GM23338 (cell line): Measurements from ENCODE around the gene DIABLO. TPM values are rescaled to one million over a fixed set of nuclear protein-coding genes. Genes with fewer than 3 reads are reported as not detected.

Experiments
- ATAC-seq: fragments of 200-7000 bp; cut with Tn5 transposase; 3 replicates; pipeline ENCODE4 v1.9.1; 2020
- DNase-seq: peaks from one replicate; pipeline ENCODE4 v3.0.0-alpha.2; 2015; ENCODE audit warnings: low spot score
- H2AFZ ChIP-seq: fragments of 200-600 bp; sonication (generic); 2 replicates; pipeline ENCODE4 v1.8.0; 2016; ENCODE audit warnings: antibody characterized with exemption, mild to moderate bottlenecking, moderate library complexity
- H3F3A ChIP-seq: fragments of 200-600 bp; sonication (generic); replicated peaks from 2 replicates; pipeline ENCODE4 v1.8.0; 2017; ENCODE audit warnings: antibody characterized with exemption, mixed run types, low read depth
- H3K27ac ChIP-seq: fragments of 200-600 bp; sonication (generic); 2 replicates; pipeline ENCODE4 v1.6.1; 2016; ENCODE audit warnings: low read depth
- H3K27me3 ChIP-seq: fragments of 200-600 bp; sonication (generic); 2 replicates; pipeline ENCODE4 v1.8.0; 2016; ENCODE audit warnings: mild to moderate bottlenecking, mixed run types, moderate library complexity; ENCODE audit not compliant: insufficient read depth
- H3K36me3 ChIP-seq: fragments of 200-600 bp; sonication (generic); 2 replicates; pipeline ENCODE4 v1.8.0; 2016; ENCODE audit warnings: mild to moderate bottlenecking; ENCODE audit not compliant: insufficient read depth
- H3K4me1 ChIP-seq: fragments of 200-600 bp; sonication (generic); 2 replicates; pipeline ENCODE4 v1.8.0; 2016; ENCODE audit warnings: mild to moderate bottlenecking, moderate library complexity; ENCODE audit not compliant: insufficient read depth
- H3K4me2 ChIP-seq: fragments of 200-600 bp; sonication (generic); 2 replicates; pipeline ENCODE4 v1.7.1; 2017; ENCODE audit warnings: mixed run types
- H3K4me3 ChIP-seq: fragments of 200-600 bp; sonication (generic); 2 replicates; pipeline ENCODE4 v1.6.1; 2016; ENCODE audit warnings: mixed run types
- H3K79me2 ChIP-seq: fragments of 200-600 bp; sonication (generic); replicated peaks from 2 replicates; pipeline ENCODE4 v1.8.0; 2017; ENCODE audit warnings: mild to moderate bottlenecking; ENCODE audit not compliant: insufficient read depth
- H3K9me2 ChIP-seq: fragments of 200-600 bp; sonication (generic); 2 replicates; pipeline ENCODE4 v1.8.0; 2017; ENCODE audit not compliant: insufficient read depth
- H4K20me1 ChIP-seq: fragments of 200-600 bp; sonication (generic); replicated peaks from 2 replicates; pipeline ENCODE4 v1.8.0; 2017; ENCODE audit warnings: mild to moderate bottlenecking; ENCODE audit not compliant: insufficient read depth
- H3K27ac Mint-ChIP-seq: 2 replicates; pipeline ENCODE4 v1.8.0; 2020; ENCODE audit warnings: inconsistent platforms, mild to moderate bottlenecking, moderate library complexity, mixed read lengths
- H3K27me3 Mint-ChIP-seq: 3 replicates; pipeline ENCODE4 v1.8.0; 2022; ENCODE audit warnings: low read depth, mild to moderate bottlenecking, moderate library complexity, mixed read lengths, inconsistent platforms; ENCODE audit not compliant: insufficient read depth, poor library complexity
- H3K36me3 Mint-ChIP-seq: 3 replicates; pipeline ENCODE4 v1.8.0; 2021; ENCODE audit warnings: low read depth, mild to moderate bottlenecking, inconsistent platforms, moderate library complexity, mixed read lengths
- H3K4me1 Mint-ChIP-seq: 3 replicates; pipeline ENCODE4 v1.8.0; 2020; ENCODE audit warnings: mild to moderate bottlenecking, inconsistent platforms, mixed read lengths
- H3K4me3 Mint-ChIP-seq: 3 replicates; pipeline ENCODE4 v1.8.0; 2021; ENCODE audit warnings: moderate library complexity, mild to moderate bottlenecking, inconsistent platforms, mixed read lengths
- H3K9me3 Mint-ChIP-seq: 3 replicates; pipeline ENCODE4 v1.8.0; 2020; ENCODE audit warnings: moderate library complexity, mild to moderate bottlenecking, inconsistent platforms, mixed read lengths
- CREB1 ChIP-seq: fragments of 250-450 bp; sonication (Bioruptor Pico); IDR thresholded peaks from 2 replicates; pipeline ENCODE4 v1.5.0; 2020; ENCODE audit warnings: low read depth, mild to moderate bottlenecking, moderate library complexity
- CTCF ChIP-seq, 2 experiments: fragments of 200-600 bp in 1 of 2; sonication (generic) in 1 of 2; conservative IDR thresholded peaks; 2 replicates each; pipeline versions ENCODE4 v1.5.1 to v1.6.1; 2016 to 2017; ENCODE audit warnings: antibody characterized with exemption in 2 of 2, low read depth in 2 of 2, mild to moderate bottlenecking in 2 of 2, moderate library complexity in 1 of 2
- ETS1 ChIP-seq: IDR thresholded peaks from 2 replicates; pipeline ENCODE4 v1.6.1; 2016; ENCODE audit warnings: antibody characterized with exemption
- EZH2 ChIP-seq: fragments of 200-600 bp; sonication (generic); IDR thresholded peaks from one replicate; pipeline ENCODE4 v1.8.0; 2017; ENCODE audit warnings: antibody characterized with exemption, mild to moderate bottlenecking, low read depth; ENCODE audit not compliant: unreplicated experiment
- EZH2phosphoT487 ChIP-seq: fragments of 200-600 bp; sonication (generic); IDR thresholded peaks from one replicate; pipeline ENCODE4 v1.8.1; 2018; ENCODE audit warnings: antibody characterized with exemption; ENCODE audit not compliant: unreplicated experiment
- JUNB ChIP-seq: IDR thresholded peaks from one replicate; pipeline ENCODE4 v1.6.1; 2016; ENCODE audit warnings: antibody characterized with exemption; ENCODE audit not compliant: unreplicated experiment
- NANOG ChIP-seq: IDR thresholded peaks from 2 replicates; pipeline ENCODE4 v1.6.1; 2016; ENCODE audit warnings: antibody characterized with exemption, borderline replicate concordance
- POLR2AphosphoS5 ChIP-seq: IDR thresholded peaks from 2 replicates; pipeline ENCODE4 v1.6.1; 2016; ENCODE audit warnings: antibody characterized with exemption, low read depth
- STAT1 ChIP-seq: IDR thresholded peaks from one replicate; pipeline ENCODE4 v1.6.1; 2016; ENCODE audit warnings: antibody characterized with exemption; ENCODE audit not compliant: unreplicated experiment
- ZNF114 ChIP-seq: fragments of 250-450 bp; sonication (Bioruptor Pico); IDR thresholded peaks from 2 replicates; pipeline ENCODE4 v1.5.0; 2020; ENCODE audit warnings: mild to moderate bottlenecking, moderate library complexity
- ZNF331 ChIP-seq: fragments of 250-450 bp; sonication (Bioruptor Pico); IDR thresholded peaks from 2 replicates; pipeline ENCODE4 v1.5.0; 2020; ENCODE audit warnings: low read depth, mild to moderate bottlenecking, moderate library complexity
- ZNF462 ChIP-seq: fragments of 250-450 bp; sonication (Bioruptor Pico); IDR thresholded peaks from 2 replicates; pipeline ENCODE4 v1.5.0; 2020; ENCODE audit warnings: mild to moderate bottlenecking, moderate library complexity
- polyA plus RNA-seq: library from polyadenylated mRNA; unstranded; fragments of >200 nt; fragmentation: Nextera tagmentation; extraction: Ambion mirVana; gene quantifications from 2 replicates; pipeline ENCODE4 v1.2.1, GENCODE V29; 2016
- total RNA-seq: library from RNA; depleted of rRNA; stranded (reverse); fragments of >200 nt; shearing (Covaris generic); gene quantifications from 2 replicates; pipeline ENCODE4 v1.2.3, GENCODE V29; 2014
- TF ChIP-seq, protein P1 (sequence below): IDR thresholded peaks from one replicate; pipeline ENCODE4 v1.6.1; 2018; ENCODE audit warnings: antibody characterized with exemption; ENCODE audit not compliant: unreplicated experiment

The DIABLO gene
- total and polyA plus RNA-seq, 2 experiments from 2014 or later: 72.0 to 82.7 TPM

- no peak overlapping the region for H2AFZ ChIP-seq
- H3F3A ChIP-seq: no peaks in the 10 kb centered on the region
- H3K36me3 Mint-ChIP-seq: peaks cover 27% of the 10 kb centered on the region
- no peaks in the 10 kb centered on the region for H3K79me2 ChIP-seq
- no peaks in the 10 kb centered on the region for H3K36me3 ChIP-seq
- no peaks in the 10 kb centered on the region for H3K9me3 Mint-ChIP-seq
- TF ChIP-seq ETS1 (no peak), STAT1 (no peak), ZNF462 (CRISPR knock-in tag) (no peak), CTCF (conservative IDR thresholded peaks at IDR 0.05; ENCODE audit: low read depth in 2 of 2) (no peak), ZNF331 (CRISPR knock-in tag) (no peak), EZH2 (no peak), ZNF114 (CRISPR knock-in tag) (no peak), EZH2phosphoT487 (no peak), POLR2AphosphoS5 (no peak), NANOG (no peak), JUNB (no peak), CREB1 (CRISPR knock-in tag) (no peak)
- TF ChIP-seq, protein P1, sequence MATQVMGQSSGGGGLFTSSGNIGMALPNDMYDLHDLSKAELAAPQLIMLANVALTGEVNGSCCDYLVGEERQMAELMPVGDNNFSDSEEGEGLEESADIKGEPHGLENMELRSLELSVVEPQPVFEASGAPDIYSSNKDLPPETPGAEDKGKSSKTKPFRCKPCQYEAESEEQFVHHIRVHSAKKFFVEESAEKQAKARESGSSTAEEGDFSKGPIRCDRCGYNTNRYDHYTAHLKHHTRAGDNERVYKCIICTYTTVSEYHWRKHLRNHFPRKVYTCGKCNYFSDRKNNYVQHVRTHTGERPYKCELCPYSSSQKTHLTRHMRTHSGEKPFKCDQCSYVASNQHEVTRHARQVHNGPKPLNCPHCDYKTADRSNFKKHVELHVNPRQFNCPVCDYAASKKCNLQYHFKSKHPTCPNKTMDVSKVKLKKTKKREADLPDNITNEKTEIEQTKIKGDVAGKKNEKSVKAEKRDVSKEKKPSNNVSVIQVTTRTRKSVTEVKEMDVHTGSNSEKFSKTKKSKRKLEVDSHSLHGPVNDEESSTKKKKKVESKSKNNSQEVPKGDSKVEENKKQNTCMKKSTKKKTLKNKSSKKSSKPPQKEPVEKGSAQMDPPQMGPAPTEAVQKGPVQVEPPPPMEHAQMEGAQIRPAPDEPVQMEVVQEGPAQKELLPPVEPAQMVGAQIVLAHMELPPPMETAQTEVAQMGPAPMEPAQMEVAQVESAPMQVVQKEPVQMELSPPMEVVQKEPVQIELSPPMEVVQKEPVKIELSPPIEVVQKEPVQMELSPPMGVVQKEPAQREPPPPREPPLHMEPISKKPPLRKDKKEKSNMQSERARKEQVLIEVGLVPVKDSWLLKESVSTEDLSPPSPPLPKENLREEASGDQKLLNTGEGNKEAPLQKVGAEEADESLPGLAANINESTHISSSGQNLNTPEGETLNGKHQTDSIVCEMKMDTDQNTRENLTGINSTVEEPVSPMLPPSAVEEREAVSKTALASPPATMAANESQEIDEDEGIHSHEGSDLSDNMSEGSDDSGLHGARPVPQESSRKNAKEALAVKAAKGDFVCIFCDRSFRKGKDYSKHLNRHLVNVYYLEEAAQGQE: no peak
- no peaks in the 10 kb centered on the region for H3K9me2 ChIP-seq
- DNase-seq: no peak
- H3K27me3 Mint-ChIP-seq: peaks cover 2% of the 10 kb centered on the region
- H3K27me3 ChIP-seq: no peaks in the 10 kb centered on the region
- no peaks in the 10 kb centered on the region for H4K20me1 ChIP-seq
- H3K4me1 Mint-ChIP-seq: no peaks in the 10 kb centered on the region
- no peak for ATAC-seq
- H3K4me3 Mint-ChIP-seq: no peak overlapping the region
- no peak overlapping the region for H3K27ac ChIP-seq
- H3K4me2 ChIP-seq: no peak overlapping the region
- H3K27ac Mint-ChIP-seq: no peak overlapping the region
- no peaks in the 10 kb centered on the region for H3K4me1 ChIP-seq
- no peak overlapping the region for H3K4me3 ChIP-seq
These were observed 6.8 kb upstream of the DIABLO start for GRCh38 chr12:122232691-122233090.
